Breast epithelium (tissue), 3 donors: ENCODE data around the gene CDH24.

ENCODE experiments used
- POLR2A ChIP-seq: fragments of 450-650 bp; IDR thresholded peaks from one replicate; pipeline ENCODE4 v1.6.1; 2016; ENCODE audit warnings: antibody characterized with exemption, mild to moderate bottlenecking, moderate library complexity
- TF ChIP-seq, protein P1 (sequence below), 3 donors: fragments of 450-650 bp; IDR thresholded peaks; one replicate each; pipeline ENCODE4 v1.5.1; 2016 to 2017; ENCODE audit warnings: antibody characterized with exemption in 3 of 3, mild to moderate bottlenecking in 3 of 3, moderate library complexity in 3 of 3

DNA sequence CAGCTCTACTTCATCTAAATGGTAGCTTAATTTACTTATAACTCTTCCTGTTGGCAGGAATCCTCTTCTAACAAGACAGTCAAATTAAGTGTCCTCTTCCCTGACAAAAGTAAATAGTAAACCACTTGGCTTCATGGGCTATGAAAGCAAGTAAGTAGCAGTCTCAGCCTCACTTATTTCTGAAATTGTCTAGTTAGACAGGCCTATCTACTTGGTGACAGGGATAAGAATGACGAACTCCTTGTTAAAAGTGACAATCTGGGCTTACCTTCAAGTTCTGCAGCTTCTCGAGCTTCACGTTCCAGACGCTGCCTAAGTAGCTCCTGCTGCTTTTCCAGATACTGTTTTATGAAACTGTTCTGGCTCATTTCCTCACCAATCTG, 32.9 kb upstream of the CDH24 start:
- TF ChIP-seq, protein P1, sequence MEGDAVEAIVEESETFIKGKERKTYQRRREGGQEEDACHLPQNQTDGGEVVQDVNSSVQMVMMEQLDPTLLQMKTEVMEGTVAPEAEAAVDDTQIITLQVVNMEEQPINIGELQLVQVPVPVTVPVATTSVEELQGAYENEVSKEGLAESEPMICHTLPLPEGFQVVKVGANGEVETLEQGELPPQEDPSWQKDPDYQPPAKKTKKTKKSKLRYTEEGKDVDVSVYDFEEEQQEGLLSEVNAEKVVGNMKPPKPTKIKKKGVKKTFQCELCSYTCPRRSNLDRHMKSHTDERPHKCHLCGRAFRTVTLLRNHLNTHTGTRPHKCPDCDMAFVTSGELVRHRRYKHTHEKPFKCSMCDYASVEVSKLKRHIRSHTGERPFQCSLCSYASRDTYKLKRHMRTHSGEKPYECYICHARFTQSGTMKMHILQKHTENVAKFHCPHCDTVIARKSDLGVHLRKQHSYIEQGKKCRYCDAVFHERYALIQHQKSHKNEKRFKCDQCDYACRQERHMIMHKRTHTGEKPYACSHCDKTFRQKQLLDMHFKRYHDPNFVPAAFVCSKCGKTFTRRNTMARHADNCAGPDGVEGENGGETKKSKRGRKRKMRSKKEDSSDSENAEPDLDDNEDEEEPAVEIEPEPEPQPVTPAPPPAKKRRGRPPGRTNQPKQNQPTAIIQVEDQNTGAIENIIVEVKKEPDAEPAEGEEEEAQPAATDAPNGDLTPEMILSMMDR (IDR thresholded peaks at IDR 0.05): no peak
- no peak for TF ChIP-seq POLR2A
